ENCODE results near the gene SLC12A1. TPM values are rescaled to one million over a fixed set of nuclear protein-coding genes. Genes with fewer than 3 reads are reported as not detected.

Gene SLC12A1
- total RNA-seq, 1 donor from 2014 or later, result not detected

- DNase-seq (ENCODE audit: low spot score) (no peak), ATAC-seq (no peak)
- intact Hi-C loops (cut with DNase I), result no loop called here
Measured at GRCh38 chr15:48333540-48333939, 127.4 kb downstream of the SLC12A1 start.

GRCh38 chr15:48334260-48334659, 128.2 kb downstream of the SLC12A1 start:
- intact Hi-C loops (cut with DNase I), result no loop called here
- no peak for ATAC-seq
- no peak for DNase-seq (ENCODE audit: low spot score)

- no peak for ATAC-seq
- intact Hi-C loops (cut with DNase I), result no loop called here
Measured at GRCh38 chr15:48336940-48337339, 130.8 kb downstream of the SLC12A1 start.

GRCh38 chr15:48337607-48338006, 131.5 kb downstream of the SLC12A1 start:
- DNase-seq (ENCODE audit: low spot score), result no peak
- no peak for ATAC-seq
- intact Hi-C loops (cut with DNase I), result no loop called here

More at GRCh38 chr15:48336940-48337339, 130.8 kb downstream of the SLC12A1 start:
- DNase-seq (ENCODE audit: low spot score), result no peak

- ATAC-seq (no peak), DNase-seq (ENCODE audit: low spot score) (no peak)
- intact Hi-C loops (cut with DNase I), result no loop called here
Measured at GRCh38 chr15:48340111-48340510, 134.0 kb downstream of the SLC12A1 start.

GRCh38 chr15:48343865-48344264, 137.8 kb downstream of the SLC12A1 start:
- intact Hi-C loops (cut with DNase I), result no loop called here
- DNase-seq (ENCODE audit: low spot score) (no peak), ATAC-seq (no peak)

GRCh38 chr15:48345516-48345915, 139.4 kb downstream of the SLC12A1 start:
- no peak for DNase-seq (ENCODE audit: low spot score)
- no peak for ATAC-seq
- intact Hi-C loops (cut with DNase I), result no loop called here

GRCh38 chr15:48352474-48353072, 146.5 kb downstream of the SLC12A1 start:
- intact Hi-C loops (cut with DNase I), result no loop called here
- DNase-seq (ENCODE audit: low spot score) (peak; percentile 67), ATAC-seq (peak; percentile 68)

Other genes with a start within 250 kb of the SLC12A1 start
- gene SLC24A5, start 85.3 kb upstream of the SLC12A1 start, total RNA-seq, result 0.89 TPM
- 49.8 TPM for gene MYEF2, start 28.0 kb upstream of the SLC12A1 start, total RNA-seq
- gene CTXN2, start 14.6 kb upstream of the SLC12A1 start, total RNA-seq, result not detected
- 91.7 TPM for gene DUT, start 125.1 kb downstream of the SLC12A1 start, total RNA-seq